IMR-90 (cell line): ENCODE measurements around the gene ISM1. TPM values are rescaled to one million over a fixed set of nuclear protein-coding genes. Genes with fewer than 3 reads are reported as not detected.

Experiments used
- ATAC-seq: fragments of 200-7000 bp; cut with Tn5 transposase; 2 replicates; pipeline ENCODE4 v1.9.1; 2020; ENCODE audit warnings: low read depth, mild to moderate bottlenecking, moderate library complexity
- BruUV-seq: library from RNA; stranded (reverse); fragments of 400-500 nt; replicated peaks from 2 replicates; lab custom pipeline; 2021; lab: Mats Ljungman, UMichigan
- CTCF ChIA-PET: fragments of 300-600 bp; formaldehyde crosslinking; extraction: SDS; loops from one replicate; lab custom pipeline; 2021; ENCODE audit warnings: antibody characterized with exemption; lab: Yijun Ruan, JAX
- POLR2A ChIA-PET: fragments of 300-600 bp; sonication (Branson Sonifier 250); formaldehyde crosslinking; loops from one replicate; lab custom pipeline; 2022; ENCODE audit warnings: antibody characterized with exemption; ENCODE audit not compliant: unreplicated experiment; lab: Charles Lee
- DNase-seq: peaks from one replicate; pipeline ENCODE4 v3.0.0; 2013
- H2AFZ ChIP-seq: replicated peaks from 2 replicates; pipeline ENCODE3; 2013; ENCODE audit warnings: low read length, mild to moderate bottlenecking; ENCODE audit not compliant: poor library complexity
- H2AK5ac ChIP-seq: 2 replicates; pipeline ENCODE4 v1.6.1; 2013; ENCODE audit warnings: low read depth, low read length, inconsistent platforms
- H2AK9ac ChIP-seq: replicated peaks from 2 replicates; pipeline ENCODE3; 2013; ENCODE audit warnings: mild to moderate bottlenecking, low read depth, low read length, moderate library complexity; ENCODE audit not compliant: poor library complexity
- H2BK120ac ChIP-seq: 2 replicates; pipeline ENCODE4 v1.6.1; 2013; ENCODE audit warnings: low read depth, low read length, inconsistent platforms
- H2BK15ac ChIP-seq: 3 replicates; pipeline ENCODE4 v1.6.1; 2013; ENCODE audit warnings: low read depth, low read length, inconsistent platforms
- H2BK20ac ChIP-seq: 2 replicates; pipeline ENCODE4 v1.6.1; 2013; ENCODE audit warnings: low read depth, mild to moderate bottlenecking, inconsistent platforms, low read length, moderate library complexity
- H2BK5ac ChIP-seq: 2 replicates; pipeline ENCODE4 v1.6.1; 2013; ENCODE audit warnings: mild to moderate bottlenecking, low read depth, low read length, inconsistent platforms; ENCODE audit not compliant: poor library complexity, severe bottlenecking
- H3K14ac ChIP-seq: replicated peaks from 2 replicates; pipeline ENCODE4 v1.6.1; 2013; ENCODE audit warnings: low read depth, low read length, inconsistent platforms
- H3K18ac ChIP-seq: 2 replicates; pipeline ENCODE4 v1.6.1; 2013; ENCODE audit warnings: low read depth, low read length, control low read depth
- H3K23ac ChIP-seq: 2 replicates; pipeline ENCODE4 v1.6.1; 2013; ENCODE audit warnings: low read depth, low read length, inconsistent platforms
- H3K27ac ChIP-seq: 2 replicates; pipeline ENCODE4 v1.5.1; 2013; ENCODE audit warnings: mild to moderate bottlenecking, control low read depth, low read length; ENCODE audit not compliant: insufficient read depth
- H3K27me3 ChIP-seq: 2 replicates; pipeline ENCODE4 v1.6.1; 2013; ENCODE audit warnings: low read length; ENCODE audit not compliant: control insufficient read depth, insufficient read depth
- H3K36me3 ChIP-seq: 2 replicates; pipeline ENCODE4 v1.6.1; 2013; ENCODE audit warnings: low read length, mixed read lengths; ENCODE audit not compliant: control insufficient read depth, insufficient read depth
- H3K4ac ChIP-seq: 2 replicates; pipeline ENCODE4 v1.6.1; 2013; ENCODE audit warnings: low read depth, low read length, inconsistent platforms
- H3K4me1 ChIP-seq: 2 replicates; pipeline ENCODE4 v1.6.1; 2013; ENCODE audit warnings: low read length, mixed read lengths; ENCODE audit not compliant: control insufficient read depth, insufficient read depth
- H3K4me2 ChIP-seq: 2 replicates; pipeline ENCODE4 v1.6.1; 2013; ENCODE audit warnings: low read depth, mild to moderate bottlenecking, control low read depth, low read length, moderate library complexity
- H3K4me3 ChIP-seq: 2 replicates; pipeline ENCODE4 v1.5.1; 2013; ENCODE audit warnings: low read depth, mild to moderate bottlenecking, control low read depth, low read length, moderate library complexity; ENCODE audit not compliant: insufficient read depth
- H3K56ac ChIP-seq: 2 replicates; pipeline ENCODE4 v1.6.1; 2013; ENCODE audit warnings: low read length, inconsistent platforms; ENCODE audit not compliant: insufficient read depth; ENCODE audit errors: extremely low read depth
- H3K79me1 ChIP-seq, 2 experiments: 2 replicates each; pipeline ENCODE4 v1.6.1; 2013; ENCODE audit warnings: low read length in 2 of 2, inconsistent platforms in 1 of 2, low read depth in 1 of 2
- H3K9ac ChIP-seq: 2 replicates; pipeline ENCODE4 v1.6.1; 2013; ENCODE audit warnings: low read depth, low read length, control low read depth
- H3K9me1 ChIP-seq: 2 replicates; pipeline ENCODE4 v1.6.1; 2013; ENCODE audit warnings: low read length, inconsistent platforms; ENCODE audit not compliant: insufficient read depth
- H3K9me3 ChIP-seq: 2 replicates; pipeline ENCODE4 v1.6.1; 2013; ENCODE audit warnings: low read length; ENCODE audit not compliant: control insufficient read depth, insufficient read depth
- H4K20me1 ChIP-seq: 2 replicates; pipeline ENCODE4 v1.6.1; 2013; ENCODE audit warnings: low read length, inconsistent platforms; ENCODE audit not compliant: insufficient read depth
- H4K5ac ChIP-seq: 2 replicates; pipeline ENCODE4 v1.6.1; 2013; ENCODE audit warnings: mild to moderate bottlenecking, low read depth, low read length, control low read depth
- H4K8ac ChIP-seq, 2 experiments: 2 replicates each; pipeline ENCODE4 v1.6.1; 2013; ENCODE audit warnings: low read depth in 2 of 2, low read length in 2 of 2, control low read depth in 1 of 2, inconsistent platforms in 1 of 2
- H4K91ac ChIP-seq: 2 replicates; pipeline ENCODE4 v1.6.1; 2013; ENCODE audit warnings: low read depth, low read length, inconsistent platforms; ENCODE audit not compliant: insufficient read depth
- BHLHE40 ChIP-seq: fragments of 150-350 bp; IDR thresholded peaks from 2 replicates; pipeline ENCODE4 v1.6.1; 2016; ENCODE audit warnings: mild to moderate bottlenecking, low read depth, low read length
- CEBPB ChIP-seq: IDR thresholded peaks from 2 replicates; pipeline ENCODE4 v1.6.1; 2012; ENCODE audit warnings: low read depth, low read length, improper control_type of control experiment
- FOS ChIP-seq: fragments of 150-350 bp; IDR thresholded peaks from 2 replicates; pipeline ENCODE4 v1.6.1; 2016; ENCODE audit warnings: low read depth, low read length
- MAFK ChIP-seq: IDR thresholded peaks from 2 replicates; pipeline ENCODE4 v1.6.1; 2012; ENCODE audit warnings: low read depth, low read length, improper control_type of control experiment
- MAZ ChIP-seq: IDR thresholded peaks from 2 replicates; pipeline ENCODE4 v1.6.1; 2012; ENCODE audit warnings: low read depth, mild to moderate bottlenecking, low read length, improper control_type of control experiment, moderate library complexity, borderline replicate concordance
- POLR2A ChIP-seq: IDR thresholded peaks from 2 replicates; pipeline ENCODE4 v1.6.1; 2012; ENCODE audit warnings: mild to moderate bottlenecking, low read depth, low read length
- RAD21 ChIP-seq: IDR thresholded peaks from 2 replicates; pipeline ENCODE4 v1.6.1; 2012; ENCODE audit warnings: low read length, improper control_type of control experiment
- RCOR1 ChIP-seq: IDR thresholded peaks from 2 replicates; pipeline ENCODE4 v1.6.1; 2012; ENCODE audit warnings: mild to moderate bottlenecking, low read length, improper control_type of control experiment; ENCODE audit not compliant: insufficient replicate concordance
- RFX5 ChIP-seq: IDR thresholded peaks from 2 replicates; pipeline ENCODE4 v1.8.0; 2012; ENCODE audit warnings: low read depth, mild to moderate bottlenecking, low read length, moderate library complexity
- WGBS, 2 experiments: methylation state at CpG; one replicate each; pipeline versions ENCODE4 v1.1.5 to v1.1.7; 2013; ENCODE audit warnings: missing lambda C conversion rate in 2 of 2; ENCODE audit not compliant: insufficient read length in 1 of 2; ENCODE audit errors: extremely low coverage in 2 of 2; 5-methylcytosine and 5-hydroxymethylcytosine counted together
- dilution Hi-C: fragments of 300-500 bp; cut with HindIII; formaldehyde crosslinking; loops from one replicate; pipeline ENCODE4 v1.14.3; 2018; ENCODE audit warnings: low sequenced_read_pairs; ENCODE audit not compliant: unreplicated experiment
- in situ Hi-C: fragments of 300-500 bp; cut with MboI; formaldehyde crosslinking; loops from 3 replicates; pipeline ENCODE4 v1.14.3; 2019; ENCODE audit warnings: low sequenced_read_pairs, inconsistent platforms, mixed read lengths
- intact Hi-C: fragments of 100-400 bp; cut with micrococcal nuclease; formaldehyde crosslinking; loops from 2 replicates; pipeline ENCODE4 v1.10.0; 2022
- polyA plus RNA-seq, 3 experiments: library from polyadenylated mRNA; depleted of rRNA; stranded (reverse); fragments of >200 nt; gene quantifications; 2 replicates each; pipeline ENCODE4 v1.2.3, GENCODE V29; 2012; ENCODE audit warnings: low replicate concordance in 1 of 3
- total RNA-seq: library from RNA; depleted of rRNA; stranded (reverse); fragments of >200 nt; gene quantifications from 2 replicates; pipeline ENCODE4 v1.2.3, GENCODE V29; 2012
- TF ChIP-seq, protein P1 (sequence below): conservative IDR thresholded peaks from 2 replicates; pipeline ENCODE4 v1.5.1; 2012; ENCODE audit warnings: mild to moderate bottlenecking, low read depth, low read length, improper control_type of control experiment
- TF ChIP-seq, protein P2 (sequence below): fragments of 150-350 bp; IDR thresholded peaks from 2 replicates; pipeline ENCODE4 v1.6.1; 2017; ENCODE audit warnings: mild to moderate bottlenecking, antibody characterized with exemption, low read length, low read depth

Gene ISM1
- total and polyA plus RNA-seq, 2 of the 4 experiments (the other 2 are of a cell fraction): not detected

DNA sequence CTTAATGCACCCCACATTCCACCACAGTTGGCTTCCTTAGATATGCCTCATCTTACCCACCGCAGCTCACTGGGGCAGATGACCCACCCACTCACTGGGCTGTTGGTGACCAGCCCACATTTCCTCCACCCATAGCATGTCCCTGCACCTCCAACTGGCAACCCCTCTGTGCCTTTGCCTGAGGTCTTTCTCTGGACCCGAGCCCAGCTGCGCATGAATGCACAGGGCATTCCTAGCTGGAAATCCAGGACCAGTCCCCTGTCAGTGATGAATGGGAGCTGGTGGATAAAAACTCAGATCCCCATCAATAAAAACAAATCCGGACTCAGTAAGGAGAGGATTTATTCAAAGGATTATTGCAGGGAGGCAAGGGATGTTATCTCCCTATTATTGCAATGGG lies 75.0 kb downstream of the ISM1 start:
- no peak overlapping the region for H4K5ac ChIP-seq
- H3K4me3 ChIP-seq: no peak overlapping the region
- H3K4me1 ChIP-seq: no peaks in the 10 kb centered on the region
- no peak overlapping the region for H2AK5ac ChIP-seq
- H3K9ac ChIP-seq: no peak overlapping the region
- POLR2A ChIA-PET: no interaction called here
- H3K9me3 ChIP-seq: no peaks in the 10 kb centered on the region
- H3K9me1 ChIP-seq: no peaks in the 10 kb centered on the region
- intact Hi-C loops: no loop called here
- H2BK20ac ChIP-seq: no peak overlapping the region
- H3K27me3 ChIP-seq: no peaks in the 10 kb centered on the region; the same call in 1 of the 2 replicates
- DNase-seq: no peak
- no peak overlapping the region for H3K14ac ChIP-seq
- H3K56ac ChIP-seq: no peak overlapping the region
- no peak for TF ChIP-seq POLR2A
- TF ChIP-seq BHLHE40: no peak
- no peak for TF ChIP-seq MAZ
- TF ChIP-seq, protein P1, sequence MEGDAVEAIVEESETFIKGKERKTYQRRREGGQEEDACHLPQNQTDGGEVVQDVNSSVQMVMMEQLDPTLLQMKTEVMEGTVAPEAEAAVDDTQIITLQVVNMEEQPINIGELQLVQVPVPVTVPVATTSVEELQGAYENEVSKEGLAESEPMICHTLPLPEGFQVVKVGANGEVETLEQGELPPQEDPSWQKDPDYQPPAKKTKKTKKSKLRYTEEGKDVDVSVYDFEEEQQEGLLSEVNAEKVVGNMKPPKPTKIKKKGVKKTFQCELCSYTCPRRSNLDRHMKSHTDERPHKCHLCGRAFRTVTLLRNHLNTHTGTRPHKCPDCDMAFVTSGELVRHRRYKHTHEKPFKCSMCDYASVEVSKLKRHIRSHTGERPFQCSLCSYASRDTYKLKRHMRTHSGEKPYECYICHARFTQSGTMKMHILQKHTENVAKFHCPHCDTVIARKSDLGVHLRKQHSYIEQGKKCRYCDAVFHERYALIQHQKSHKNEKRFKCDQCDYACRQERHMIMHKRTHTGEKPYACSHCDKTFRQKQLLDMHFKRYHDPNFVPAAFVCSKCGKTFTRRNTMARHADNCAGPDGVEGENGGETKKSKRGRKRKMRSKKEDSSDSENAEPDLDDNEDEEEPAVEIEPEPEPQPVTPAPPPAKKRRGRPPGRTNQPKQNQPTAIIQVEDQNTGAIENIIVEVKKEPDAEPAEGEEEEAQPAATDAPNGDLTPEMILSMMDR: no peak
- TF ChIP-seq RFX5: no peak
- TF ChIP-seq CEBPB: no peak
- TF ChIP-seq RAD21: no peak
- TF ChIP-seq MAFK: no peak
- TF ChIP-seq RCOR1: no peak
- no peak for TF ChIP-seq FOS
- TF ChIP-seq, protein P2, sequence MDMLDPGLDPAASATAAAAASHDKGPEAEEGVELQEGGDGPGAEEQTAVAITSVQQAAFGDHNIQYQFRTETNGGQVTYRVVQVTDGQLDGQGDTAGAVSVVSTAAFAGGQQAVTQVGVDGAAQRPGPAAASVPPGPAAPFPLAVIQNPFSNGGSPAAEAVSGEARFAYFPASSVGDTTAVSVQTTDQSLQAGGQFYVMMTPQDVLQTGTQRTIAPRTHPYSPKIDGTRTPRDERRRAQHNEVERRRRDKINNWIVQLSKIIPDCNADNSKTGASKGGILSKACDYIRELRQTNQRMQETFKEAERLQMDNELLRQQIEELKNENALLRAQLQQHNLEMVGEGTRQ: no peak
- ATAC-seq: no peak
- no peak overlapping the region for H3K23ac ChIP-seq
- no peak overlapping the region for H2BK5ac ChIP-seq
- in situ Hi-C loops: no loop called here
- H2BK15ac ChIP-seq: no peak overlapping the region
- H3K36me3 ChIP-seq: no peaks in the 10 kb centered on the region
- H2AK9ac ChIP-seq: no peak overlapping the region
- H3K18ac ChIP-seq: no peak overlapping the region
- no CpG with 5 or more reads among the region's 4 CpGs for WGBS, 2 experiments
- no peak overlapping the region for H3K27ac ChIP-seq
- H3K79me1 ChIP-seq: no peaks in the 10 kb centered on the region
- H4K8ac ChIP-seq: no peak overlapping the region
- H4K20me1 ChIP-seq: no peaks in the 10 kb centered on the region
- no peak overlapping the region for H3K4ac ChIP-seq
- no peak overlapping the region for H4K91ac ChIP-seq
- no peak overlapping the region for H3K4me2 ChIP-seq
- no TSS peak for BruUV-seq
- H2BK120ac ChIP-seq: no peak overlapping the region
- CTCF ChIA-PET: no interaction called here
- H2AFZ ChIP-seq: peak overlapping the region; percentile 21
- dilution Hi-C loops: no loop called here
